ENCODE measurements around the gene SLC25A28.

Gene SLC25A28, protein sequence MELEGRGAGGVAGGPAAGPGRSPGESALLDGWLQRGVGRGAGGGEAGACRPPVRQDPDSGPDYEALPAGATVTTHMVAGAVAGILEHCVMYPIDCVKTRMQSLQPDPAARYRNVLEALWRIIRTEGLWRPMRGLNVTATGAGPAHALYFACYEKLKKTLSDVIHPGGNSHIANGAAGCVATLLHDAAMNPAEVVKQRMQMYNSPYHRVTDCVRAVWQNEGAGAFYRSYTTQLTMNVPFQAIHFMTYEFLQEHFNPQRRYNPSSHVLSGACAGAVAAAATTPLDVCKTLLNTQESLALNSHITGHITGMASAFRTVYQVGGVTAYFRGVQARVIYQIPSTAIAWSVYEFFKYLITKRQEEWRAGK

GRCh38 chr10:99619851-99620710 is at the start of gene SLC25A28:
Gene SLC25A28 (minus strand): TSS chr10:99620439. CDS start chr10:99620335, 104 bp downstream.
- peak within 1 kb of the TSS; percentile 84 for H3K4me3 ChIP-seq (replicated peaks; ENCODE audit: low read depth, low read length)
- 0 out of 2 replicates have a peak, but pooled peaks cover 1% of the 10 kb centered on the region for H3K36me3 ChIP-seq (ENCODE audit: control insufficient read depth, insufficient read depth, low read length)
- no peaks in the 10 kb centered on the region for H3K27me3 ChIP-seq (replicated peaks; ENCODE audit: control insufficient read depth, insufficient read depth, low read length)
- no peak for DNase-seq (ENCODE audit: extremely low read depth, insufficient read length)
- TF ChIP-seq, protein P1, sequence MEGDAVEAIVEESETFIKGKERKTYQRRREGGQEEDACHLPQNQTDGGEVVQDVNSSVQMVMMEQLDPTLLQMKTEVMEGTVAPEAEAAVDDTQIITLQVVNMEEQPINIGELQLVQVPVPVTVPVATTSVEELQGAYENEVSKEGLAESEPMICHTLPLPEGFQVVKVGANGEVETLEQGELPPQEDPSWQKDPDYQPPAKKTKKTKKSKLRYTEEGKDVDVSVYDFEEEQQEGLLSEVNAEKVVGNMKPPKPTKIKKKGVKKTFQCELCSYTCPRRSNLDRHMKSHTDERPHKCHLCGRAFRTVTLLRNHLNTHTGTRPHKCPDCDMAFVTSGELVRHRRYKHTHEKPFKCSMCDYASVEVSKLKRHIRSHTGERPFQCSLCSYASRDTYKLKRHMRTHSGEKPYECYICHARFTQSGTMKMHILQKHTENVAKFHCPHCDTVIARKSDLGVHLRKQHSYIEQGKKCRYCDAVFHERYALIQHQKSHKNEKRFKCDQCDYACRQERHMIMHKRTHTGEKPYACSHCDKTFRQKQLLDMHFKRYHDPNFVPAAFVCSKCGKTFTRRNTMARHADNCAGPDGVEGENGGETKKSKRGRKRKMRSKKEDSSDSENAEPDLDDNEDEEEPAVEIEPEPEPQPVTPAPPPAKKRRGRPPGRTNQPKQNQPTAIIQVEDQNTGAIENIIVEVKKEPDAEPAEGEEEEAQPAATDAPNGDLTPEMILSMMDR (IDR thresholded peaks at IDR 0.05; ENCODE audit: insufficient read depth, low read length, poor library complexity, severe bottlenecking), result no peak

DNA sequence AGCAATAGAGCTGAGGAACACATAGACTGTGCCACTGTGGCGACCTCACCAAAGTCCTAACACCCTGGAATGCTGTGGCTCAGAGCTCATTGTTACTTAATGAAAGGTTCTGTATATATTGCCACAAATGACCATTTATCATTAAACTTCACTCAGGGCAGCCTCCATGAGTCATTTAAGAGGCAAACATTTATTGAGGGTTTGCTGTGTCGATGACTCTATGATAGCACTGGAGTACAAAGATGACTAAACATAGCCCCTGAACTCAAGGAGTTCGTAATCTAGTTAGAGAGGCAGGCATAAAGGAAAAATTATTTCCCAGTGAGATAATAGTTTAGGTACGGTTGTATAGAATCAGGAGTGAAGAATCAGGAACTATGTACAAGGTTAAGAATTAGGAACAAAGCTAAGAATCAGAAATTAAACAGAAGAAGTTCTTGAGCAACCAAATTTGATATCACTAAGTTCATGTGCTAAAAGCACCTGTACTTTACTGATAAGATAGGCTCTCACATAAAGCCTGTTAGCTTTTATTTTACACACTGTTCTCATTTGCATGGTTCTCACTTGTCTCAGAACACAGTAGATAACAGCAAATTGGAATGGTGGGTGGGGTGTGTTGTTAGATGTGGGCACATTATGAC is 47.0 kb upstream of the SLC25A28 start:
- no peak for DNase-seq (ENCODE audit: extremely low read depth, insufficient read length)
- Histone ChIP-seq H3K27me3 (replicated peaks; ENCODE audit: control insufficient read depth, insufficient read depth, low read length) (no peaks in the 10 kb centered on the region), H3K36me3 (ENCODE audit: control insufficient read depth, insufficient read depth, low read length) (peaks cover 1% of the 10 kb centered on the region), H3K4me3 (replicated peaks; ENCODE audit: low read depth, low read length) (no peak overlapping the region)
- TF ChIP-seq, protein P1 (IDR thresholded peaks at IDR 0.05; ENCODE audit: insufficient read depth, low read length, poor library complexity, severe bottlenecking), result no peak

DNA sequence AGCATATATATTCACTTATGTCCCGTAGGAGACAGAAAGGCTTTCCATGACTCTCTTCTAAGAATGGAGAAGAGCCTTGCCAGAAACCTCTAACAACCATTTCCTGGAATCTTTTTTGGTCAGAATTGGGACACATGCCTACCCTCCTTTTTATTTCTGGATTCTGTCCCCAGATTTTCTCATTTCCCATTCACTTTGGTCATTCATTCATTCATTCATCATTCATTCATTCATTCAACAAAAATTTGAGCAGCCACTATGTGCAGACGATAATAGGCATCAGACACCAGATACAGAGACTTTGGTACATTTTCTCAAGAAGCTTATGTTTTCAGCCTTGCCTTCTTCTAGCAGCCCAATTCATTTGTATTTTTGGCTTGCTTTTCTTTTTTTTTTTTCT is 45.1 kb upstream of the SLC25A28 start:
- TF ChIP-seq, protein P1 (IDR thresholded peaks at IDR 0.05; ENCODE audit: insufficient read depth, low read length, poor library complexity, severe bottlenecking), result no peak
- DNase-seq (ENCODE audit: extremely low read depth, insufficient read length), result no peak
- Histone ChIP-seq H3K4me3 (replicated peaks; ENCODE audit: low read depth, low read length) (no peak overlapping the region), H3K27me3 (replicated peaks; ENCODE audit: control insufficient read depth, insufficient read depth, low read length) (no peaks in the 10 kb centered on the region), H3K36me3 (ENCODE audit: control insufficient read depth, insufficient read depth, low read length) (peaks cover 1% of the 10 kb centered on the region)

- no peak overlapping the region for H3K4me3 ChIP-seq (replicated peaks; ENCODE audit: low read depth, low read length)
These were observed 41.1 kb upstream of the SLC25A28 start for GRCh38 chr10:99661377-99661763.

DNA sequence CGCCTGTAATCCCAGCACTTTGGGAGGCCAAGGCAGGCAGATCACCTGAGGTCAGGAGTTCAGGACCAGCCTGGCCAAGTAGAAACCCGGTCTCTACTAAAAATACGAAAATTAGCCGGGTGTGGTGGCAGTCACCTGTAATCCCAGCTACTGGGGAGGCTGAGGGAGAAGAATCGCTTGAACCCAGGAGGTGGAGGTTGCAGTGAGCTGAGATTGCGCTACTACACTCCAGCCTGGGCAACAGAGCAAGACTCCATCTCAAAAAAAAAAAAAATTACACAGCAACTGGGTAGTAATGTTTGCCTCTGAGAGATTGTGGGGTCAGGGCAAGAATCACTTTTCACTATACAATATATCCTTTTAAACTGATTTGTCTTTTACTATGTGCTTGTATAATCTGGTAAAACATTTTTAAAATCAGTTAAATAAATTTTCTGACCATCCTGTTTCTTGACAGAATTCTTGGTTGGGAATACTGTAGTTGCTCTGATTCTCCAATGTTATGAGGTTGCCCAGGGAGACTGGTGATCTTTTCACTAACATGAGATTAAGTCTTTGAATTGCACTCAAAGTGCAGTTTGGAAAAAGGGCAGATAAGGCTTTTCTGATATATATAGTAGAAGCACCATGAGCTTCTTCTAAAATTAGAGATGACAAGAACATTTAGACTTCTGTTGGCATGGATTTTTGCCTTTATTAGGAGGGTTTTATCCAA is 40.6 kb upstream of the SLC25A28 start:
- DNase-seq (ENCODE audit: extremely low read depth, insufficient read length), result no peak
- TF ChIP-seq, protein P1 (IDR thresholded peaks at IDR 0.05; ENCODE audit: insufficient read depth, low read length, poor library complexity, severe bottlenecking), result no peak
- no peak overlapping the region for H3K4me3 ChIP-seq (replicated peaks; ENCODE audit: low read depth, low read length)

More at GRCh38 chr10:99661377-99661763, 41.1 kb upstream of the SLC25A28 start:
- DNase-seq (ENCODE audit: extremely low read depth, insufficient read length), result no peak
- H3K27me3 ChIP-seq (replicated peaks; ENCODE audit: control insufficient read depth, insufficient read depth, low read length), result no peaks in the 10 kb centered on the region
- TF ChIP-seq, protein P1 (IDR thresholded peaks at IDR 0.05; ENCODE audit: insufficient read depth, low read length, poor library complexity, severe bottlenecking), result no peak
- peaks cover 1% of the 10 kb centered on the region for H3K36me3 ChIP-seq (ENCODE audit: control insufficient read depth, insufficient read depth, low read length)

More for the DNA sequence above, 40.6 kb upstream of the SLC25A28 start:
- peaks cover 1% of the 10 kb centered on the region for H3K36me3 ChIP-seq (ENCODE audit: control insufficient read depth, insufficient read depth, low read length)
- no peaks in the 10 kb centered on the region for H3K27me3 ChIP-seq (replicated peaks; ENCODE audit: control insufficient read depth, insufficient read depth, low read length)
